ENCODE measurements around the gene SMARCA4.

Gene SMARCA4

GRCh38 chr19:11020982-11021759 lies 60.3 kb downstream of the SMARCA4 start:
- no peak for FAIRE-seq
- TF ChIP-seq CTCF (IDR thresholded peaks at IDR 0.05; ENCODE audit: insufficient read depth, missing control alignments): no peak
- no peak for DNase-seq (ENCODE audit: insufficient read length, low spot score)

GRCh38 chr19:11021760-11022144 lies 60.9 kb downstream of the SMARCA4 start:
- no peak for TF ChIP-seq CTCF (IDR thresholded peaks at IDR 0.05; ENCODE audit: insufficient read depth, missing control alignments)
- FAIRE-seq (no peak), DNase-seq (ENCODE audit: insufficient read length, low spot score) (no peak)

GRCh38 chr19:11023016-11023415 lies 62.2 kb downstream of the SMARCA4 start:
- FAIRE-seq (no peak), DNase-seq (ENCODE audit: insufficient read length, low spot score) (no peak)
- TF ChIP-seq CTCF (IDR thresholded peaks at IDR 0.05; ENCODE audit: insufficient read depth, missing control alignments): no peak

- no peak for TF ChIP-seq CTCF (IDR thresholded peaks at IDR 0.05; ENCODE audit: insufficient read depth, missing control alignments)
- DNase-seq (ENCODE audit: insufficient read length, low spot score) (no peak), FAIRE-seq (no peak)
These were observed 62.9 kb downstream of the SMARCA4 start for GRCh38 chr19:11023710-11024109.

GRCh38 chr19:11024259-11024658 lies 63.4 kb downstream of the SMARCA4 start:
- no peak for FAIRE-seq
- no peak for TF ChIP-seq CTCF (IDR thresholded peaks at IDR 0.05; ENCODE audit: insufficient read depth, missing control alignments)

GRCh38 chr19:11025006-11025405 lies 64.2 kb downstream of the SMARCA4 start:
- no peak for TF ChIP-seq CTCF (IDR thresholded peaks at IDR 0.05; ENCODE audit: insufficient read depth, missing control alignments)
- DNase-seq (ENCODE audit: insufficient read length, low spot score) (no peak), FAIRE-seq (no peak)

More at GRCh38 chr19:11024259-11024658, 63.4 kb downstream of the SMARCA4 start:
- DNase-seq (ENCODE audit: insufficient read length, low spot score): no peak

GRCh38 chr19:11025445-11025844 lies 64.6 kb downstream of the SMARCA4 start:
- no peak for TF ChIP-seq CTCF (IDR thresholded peaks at IDR 0.05; ENCODE audit: insufficient read depth, missing control alignments)
- DNase-seq (ENCODE audit: insufficient read length, low spot score) (no peak), FAIRE-seq (no peak)

Data from D721Med (cell line).